Measurements from ENCODE around the gene AK2. TPM values are rescaled to one million over a fixed set of nuclear protein-coding genes. Genes with fewer than 3 reads are reported as not detected.

Gene AK2
- total and polyA plus RNA-seq, 12 donors = 55.3 to 245 (median 144) TPM

DNA sequence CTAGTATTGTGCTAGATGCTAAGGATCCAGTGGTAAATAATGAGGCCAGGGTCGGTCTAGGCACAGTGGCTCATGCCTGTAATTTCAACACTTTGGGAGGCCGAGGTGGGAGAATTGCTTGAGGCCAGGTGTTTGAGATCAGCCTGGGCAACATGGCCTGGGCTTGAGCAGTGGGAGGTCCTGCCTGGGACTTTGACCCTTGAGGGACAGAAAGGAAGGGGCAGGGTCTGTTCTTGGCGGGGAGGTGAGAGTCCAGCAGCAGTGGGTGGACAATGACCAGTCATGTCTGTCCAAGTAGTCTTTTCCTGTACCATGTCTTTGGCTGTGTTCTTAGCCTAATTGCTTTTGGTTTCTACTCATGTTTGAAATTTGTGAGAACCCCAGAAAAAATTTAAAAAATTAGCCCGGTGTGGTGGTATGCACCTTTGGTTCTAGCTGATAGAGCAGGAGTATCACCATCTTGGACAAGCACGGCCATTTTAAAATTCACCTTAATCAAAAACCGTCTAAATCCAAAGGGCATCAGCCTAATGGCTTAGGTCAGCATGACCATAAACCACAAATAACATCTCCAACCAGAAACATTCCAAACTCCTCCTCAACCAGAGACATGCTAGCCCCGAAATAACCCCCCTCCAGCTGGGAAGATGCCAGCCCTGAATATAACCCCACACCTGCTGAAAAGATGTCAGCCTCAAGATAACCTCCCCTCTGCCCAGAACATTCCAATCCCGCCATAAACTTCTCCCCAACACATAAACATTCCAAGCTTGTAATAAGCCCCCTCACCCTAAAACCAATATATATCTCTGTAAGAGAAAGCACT is 6.8 kb upstream of the AK2 start:
- Histone ChIP-seq H3K4me3 (no peak overlapping the region), H3K4me1 (replicated peaks in 1 of 2) (no peaks in the 10 kb centered on the region), H3K36me3 (replicated peaks in 1 of 2) (no peaks in the 10 kb centered on the region), H3K27ac (no peak overlapping the region), H3K27me3 (no peaks in the 10 kb centered on the region), H3K9me3 (replicated peaks in 1 of 3) (no peaks in the 10 kb centered on the region)
- TF ChIP-seq POLR2A (IDR thresholded peaks at IDR 0.05) = no peak
- TF ChIP-seq, protein P1, sequence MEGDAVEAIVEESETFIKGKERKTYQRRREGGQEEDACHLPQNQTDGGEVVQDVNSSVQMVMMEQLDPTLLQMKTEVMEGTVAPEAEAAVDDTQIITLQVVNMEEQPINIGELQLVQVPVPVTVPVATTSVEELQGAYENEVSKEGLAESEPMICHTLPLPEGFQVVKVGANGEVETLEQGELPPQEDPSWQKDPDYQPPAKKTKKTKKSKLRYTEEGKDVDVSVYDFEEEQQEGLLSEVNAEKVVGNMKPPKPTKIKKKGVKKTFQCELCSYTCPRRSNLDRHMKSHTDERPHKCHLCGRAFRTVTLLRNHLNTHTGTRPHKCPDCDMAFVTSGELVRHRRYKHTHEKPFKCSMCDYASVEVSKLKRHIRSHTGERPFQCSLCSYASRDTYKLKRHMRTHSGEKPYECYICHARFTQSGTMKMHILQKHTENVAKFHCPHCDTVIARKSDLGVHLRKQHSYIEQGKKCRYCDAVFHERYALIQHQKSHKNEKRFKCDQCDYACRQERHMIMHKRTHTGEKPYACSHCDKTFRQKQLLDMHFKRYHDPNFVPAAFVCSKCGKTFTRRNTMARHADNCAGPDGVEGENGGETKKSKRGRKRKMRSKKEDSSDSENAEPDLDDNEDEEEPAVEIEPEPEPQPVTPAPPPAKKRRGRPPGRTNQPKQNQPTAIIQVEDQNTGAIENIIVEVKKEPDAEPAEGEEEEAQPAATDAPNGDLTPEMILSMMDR (IDR thresholded peaks at IDR 0.05) = no peak
- no peak for DNase-seq
- WGBS, 4 donors = 69 to 84% (median 72%) methylated on average over 8 of the region's 8 CpGs
- intact Hi-C loops (cut with DNase I) = loop anchor here in 1 of 2 donors (10.0 kb wide), 1 partner anchor 109 kb away; no protein-coding TSS in a partner anchor

DNA sequence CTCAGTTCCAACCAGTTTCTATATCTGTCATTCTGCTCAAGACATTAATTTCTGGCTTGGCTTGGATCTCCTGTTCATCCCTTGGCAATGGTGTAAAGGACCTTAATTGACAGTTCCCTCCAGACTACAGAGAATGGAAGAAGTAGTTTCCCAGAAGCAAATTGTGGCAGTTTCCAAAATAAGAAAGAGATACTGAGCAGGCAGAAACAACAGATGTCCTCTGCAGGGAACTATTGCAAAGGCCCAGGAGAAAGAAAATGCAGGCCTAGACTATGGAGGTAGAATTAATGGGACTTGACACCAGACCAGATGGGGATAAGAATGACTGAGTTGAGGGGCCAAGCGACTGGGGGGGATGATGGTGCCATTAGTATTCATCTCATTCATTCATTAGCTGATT is 6.1 kb upstream of the AK2 start:
- TF ChIP-seq, protein P1 (IDR thresholded peaks at IDR 0.05) = no peak
- no peak for TF ChIP-seq POLR2A (IDR thresholded peaks at IDR 0.05)
- Histone ChIP-seq H3K4me1 (replicated peaks in 1 of 2) (no peaks in the 10 kb centered on the region), H3K36me3 (replicated peaks in 1 of 2) (no peaks in the 10 kb centered on the region), H3K27me3 (no peaks in the 10 kb centered on the region), H3K4me3 (no peak overlapping the region), H3K27ac (no peak overlapping the region), H3K9me3 (replicated peaks in 1 of 3) (no peaks in the 10 kb centered on the region)
- DNase-seq = no peak
- intact Hi-C loops (cut with DNase I) = loop anchor here in 1 of 2 donors (10.0 kb wide), 1 partner anchor 108 kb away; no protein-coding TSS in a partner anchor
- 38 to 98% (median 82%) methylated on average over 1 of the region's 1 CpG for WGBS, 4 donors

DNA sequence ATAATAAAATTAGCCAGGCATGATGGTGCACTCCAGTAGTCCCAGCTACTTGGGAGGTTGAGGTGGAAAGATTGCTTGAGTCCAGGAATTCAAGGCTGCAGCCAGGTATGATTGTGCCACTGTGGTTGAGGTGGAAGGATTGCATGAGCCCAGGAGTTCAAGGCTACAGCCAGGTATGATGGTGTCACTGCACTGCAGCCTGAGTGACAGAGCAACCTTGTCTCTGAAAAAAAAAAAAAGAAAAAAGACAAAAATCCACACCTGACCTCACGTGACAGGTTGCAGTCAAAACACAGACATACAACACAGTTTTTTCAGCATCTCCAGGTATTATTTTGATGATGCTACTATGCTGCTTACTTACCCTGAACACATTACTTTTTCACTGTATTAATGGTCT is 4.3 kb upstream of the AK2 start:
- intact Hi-C loops (cut with DNase I) = loop anchor here in 1 of 2 donors (10.0 kb wide), 1 partner anchor 106 kb away; no protein-coding TSS in a partner anchor
- no peak for DNase-seq
- no peak overlapping the region for H3K27ac ChIP-seq
- no peak overlapping the region for H3K4me3 ChIP-seq
- WGBS, 4 donors = 78 to 94% (median 84%) methylated on average over 1 of the region's 1 CpG
- peaks cover 1 to 5% of the 10 kb centered on the region in 2 donors for H3K4me1 ChIP-seq (replicated peaks in 1 of 2)
- H3K36me3 ChIP-seq (replicated peaks in 1 of 2) = no peaks in the 10 kb centered on the region
- TF ChIP-seq, protein P1 (IDR thresholded peaks at IDR 0.05) = no peak
- TF ChIP-seq POLR2A (IDR thresholded peaks at IDR 0.05) = no peak
- H3K9me3 ChIP-seq (replicated peaks in 1 of 3) = no peaks in the 10 kb centered on the region
- no peaks in the 10 kb centered on the region for H3K27me3 ChIP-seq

DNA sequence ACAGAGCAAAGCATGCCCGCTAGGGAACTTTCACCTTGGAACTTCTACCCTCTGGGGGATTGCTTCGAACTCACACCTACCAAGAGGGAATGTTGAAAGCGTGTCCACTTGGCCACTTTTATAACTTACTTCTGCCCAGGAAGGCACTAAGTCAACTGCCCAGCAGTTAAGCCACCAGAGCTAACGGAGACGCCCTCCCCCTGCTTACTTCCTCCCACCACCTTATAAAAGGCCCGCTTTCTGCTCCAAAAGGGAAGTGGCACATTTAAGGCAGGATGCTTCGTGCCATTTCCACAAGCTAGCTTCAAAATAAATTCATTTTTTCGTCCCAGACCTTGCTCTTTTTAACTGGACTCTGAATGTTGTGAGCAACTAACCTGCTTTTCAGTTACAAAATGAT is 3.2 kb upstream of the AK2 start:
- no peak overlapping the region for H3K27ac ChIP-seq
- intact Hi-C loops (cut with DNase I) = loop anchor here in 1 of 2 donors (10.0 kb wide), 1 partner anchor 105 kb away; no protein-coding TSS in a partner anchor
- DNase-seq = no peak
- no peak overlapping the region for H3K4me3 ChIP-seq
- TF ChIP-seq, protein P1 (IDR thresholded peaks at IDR 0.05) = no peak
- TF ChIP-seq POLR2A (IDR thresholded peaks at IDR 0.05) = no peak
- 62 to 71% (median 66%) methylated on average over 8 of the region's 8 CpGs for WGBS, 4 donors
- peaks cover 10 to 17% of the 10 kb centered on the region in 2 donors for H3K4me1 ChIP-seq (replicated peaks in 1 of 2)
- H3K36me3 ChIP-seq (replicated peaks in 1 of 2) = no peaks in the 10 kb centered on the region
- H3K27me3 ChIP-seq = no peaks in the 10 kb centered on the region
- H3K9me3 ChIP-seq (replicated peaks in 1 of 3) = no peaks in the 10 kb centered on the region

All from adrenal gland (tissue), 12 donors.